B cell (primary cell): ENCODE results near the gene ATP6V0E2. TPM values are rescaled to one million over a fixed set of nuclear protein-coding genes. Genes with fewer than 3 reads are reported as not detected.
A peak's percentile ranks its signal among the peaks of the same experiment; 100 is the strongest.

Experiments
- ATAC-seq: fragments of 200-7000 bp; cut with Tn5 transposase; one replicate; pipeline ENCODE4 v1.10.0; 2021; ENCODE audit warnings: low read depth, mild to moderate bottlenecking, moderate number of reproducible peaks, moderate library complexity
- CTCF ChIA-PET: fragments of 350-600 bp; sonication (Branson Sonifier 250); formaldehyde crosslinking; loops from one replicate; lab custom pipeline; 2021; ENCODE audit warnings: antibody characterized with exemption, inconsistent platforms; lab: Charles Lee
- POLR2A ChIA-PET: fragments of 350-600 bp; sonication (Branson Sonifier 250); formaldehyde crosslinking; loops from one replicate; lab custom pipeline; 2021; ENCODE audit warnings: antibody characterized with exemption; lab: Charles Lee
- DNase-seq: peaks from one replicate; pipeline ENCODE4 v3.0.0; 2013
- H2AFZ ChIP-seq: 2 replicates; pipeline ENCODE4 v1.6.1; 2012; ENCODE audit warnings: mild to moderate bottlenecking, low read depth, low read length; ENCODE audit not compliant: insufficient read depth, poor library complexity, severe bottlenecking
- H3K27ac ChIP-seq, 2 donors: 1 replicate in 1 of 2; 2 replicates in 1 of 2; pipeline ENCODE4 v1.5.1; 2012 to 2013; ENCODE audit warnings: low read length in 2 of 2, mild to moderate bottlenecking in 2 of 2, moderate library complexity in 1 of 2
- H3K27me3 ChIP-seq, 4 experiments: fragments of 200-600 bp in 1 of 4; sonication (generic) in 1 of 4; replicated peaks in 1 of 4; 1 replicate in 2 of 4; 2 replicates in 2 of 4; pipeline versions ENCODE4 v1.6.1 to v1.7.0; 2013 to 2016; ENCODE audit warnings: low read length in 3 of 4, mild to moderate bottlenecking in 2 of 4, mixed read lengths in 1 of 4, moderate library complexity in 1 of 4; ENCODE audit not compliant: insufficient read depth in 4 of 4, control insufficient read depth in 3 of 4; ENCODE audit errors: control extremely low read depth in 1 of 4
- H3K36me3 ChIP-seq, 2 experiments: replicated peaks in 1 of 2; 1 replicate in 1 of 2; 2 replicates in 1 of 2; pipeline versions ENCODE4 v1.6.1 to v1.7.1; 2013; ENCODE audit warnings: low read length in 1 of 2; ENCODE audit not compliant: insufficient read depth in 2 of 2, control insufficient read depth in 1 of 2; ENCODE audit errors: control extremely low read depth in 1 of 2, extremely low read depth in 1 of 2
- H3K4me1 ChIP-seq, 2 donors: fragments of 200-600 bp in 1 of 2; sonication (generic) in 1 of 2; 1 replicate in 1 of 2; 2 replicates in 1 of 2; pipeline versions ENCODE4 v1.5.1 to v1.6.1; 2013 to 2017; ENCODE audit warnings: low read length in 2 of 2; ENCODE audit not compliant: control insufficient read depth in 2 of 2, insufficient read depth in 2 of 2
- H3K4me2 ChIP-seq: replicated peaks from 2 replicates; pipeline ENCODE3; 2012; ENCODE audit warnings: mild to moderate bottlenecking, low read depth, low read length; ENCODE audit not compliant: poor library complexity, severe bottlenecking
- H3K4me3 ChIP-seq, 5 experiments: fragments of 200-600 bp in 1 of 5; sonication (generic) in 1 of 5; 1 replicate in 3 of 5; 2 replicates in 2 of 5; pipeline versions ENCODE4 v1.5.1 to v1.7.0; 2011 to 2016; ENCODE audit warnings: low read length in 4 of 5, mild to moderate bottlenecking in 4 of 5, low read depth in 2 of 5, control low read depth in 1 of 5, moderate library complexity in 1 of 5; ENCODE audit not compliant: insufficient read depth in 1 of 5; ENCODE audit errors: control extremely low read depth in 1 of 5, extremely low read depth in 1 of 5
- H3K79me2 ChIP-seq: fragments of 200-600 bp; sonication (generic); one replicate; pipeline ENCODE4 v1.6.0; 2016; ENCODE audit warnings: low read length; ENCODE audit not compliant: control insufficient read depth, insufficient read depth
- H3K9ac ChIP-seq: fragments of 200-600 bp; sonication (generic); 2 replicates; pipeline ENCODE4 v1.6.1; 2017; ENCODE audit warnings: mild to moderate bottlenecking, low read length, moderate library complexity
- H3K9me3 ChIP-seq, 3 donors: one replicate each; pipeline versions ENCODE4 v1.6.1 to v1.7.1; 2013; ENCODE audit warnings: low read length in 2 of 3; ENCODE audit not compliant: control insufficient read depth in 2 of 3, insufficient read depth in 1 of 3; ENCODE audit errors: control extremely low read depth in 1 of 3
- H4K20me1 ChIP-seq: 2 replicates; pipeline ENCODE4 v1.6.0; 2012; ENCODE audit warnings: mild to moderate bottlenecking, low read length; ENCODE audit not compliant: insufficient read depth, control insufficient read depth, poor library complexity, severe bottlenecking
- H3K27ac Mint-ChIP-seq: one replicate; pipeline ENCODE4 v1.8.0; 2021; ENCODE audit warnings: mixed read lengths
- H3K27me3 Mint-ChIP-seq: one replicate; pipeline ENCODE4 v1.8.0; 2021; ENCODE audit warnings: mixed read lengths
- H3K4me1 Mint-ChIP-seq: one replicate; pipeline ENCODE4 v1.8.0; 2021; ENCODE audit warnings: mixed read lengths
- H3K4me3 Mint-ChIP-seq: one replicate; pipeline ENCODE4 v1.8.0; 2021; ENCODE audit warnings: mixed read lengths
- H3K9me3 Mint-ChIP-seq: one replicate; pipeline ENCODE4 v1.8.0; 2022; ENCODE audit warnings: mixed read lengths; ENCODE audit not compliant: insufficient read depth
- EZH2 ChIP-seq: IDR thresholded peaks from 2 replicates; pipeline ENCODE4 v1.6.1; 2012; ENCODE audit warnings: borderline replicate concordance, low read depth, mild to moderate bottlenecking, moderate library complexity, low read length; ENCODE audit not compliant: insufficient read depth, poor library complexity, severe bottlenecking
- WGBS: methylation state at CpG from one replicate; pipeline ENCODE4 v1.1.5; 2013; ENCODE audit warnings: missing lambda C conversion rate; ENCODE audit not compliant: insufficient coverage; 5-methylcytosine and 5-hydroxymethylcytosine counted together
- intact Hi-C: fragments of 100-400 bp; cut with micrococcal nuclease; formaldehyde crosslinking; loops from one replicate; pipeline ENCODE4 v1.10.0; 2022
- polyA plus RNA-seq: library from polyadenylated mRNA; depleted of rRNA; stranded (reverse); fragments of >200 nt; gene quantifications from 2 replicates; pipeline ENCODE4 v1.2.3, GENCODE V29; 2012
- total RNA-seq, 2 donors: library from RNA; stranded (reverse); fragments of 120-200 nt in 1 of 2; gene quantifications; 1 replicate in 1 of 2; 2 replicates in 1 of 2; pipeline versions ENCODE4 v1.2.3 to v1.2.4, GENCODE V29; 2013 to 2022
- TF ChIP-seq, protein P1 (sequence below): fragments of 200-600 bp; IDR thresholded peaks from one replicate; pipeline ENCODE4 v1.8.0; 2022; ENCODE audit warnings: antibody characterized with exemption, mild to moderate bottlenecking

ATP6V0E2 gene
- total and polyA plus RNA-seq, 2 donors (not counting 1 experiment from before 2014, with no cell fraction given): 13.5 to 49.6 TPM

DNA sequence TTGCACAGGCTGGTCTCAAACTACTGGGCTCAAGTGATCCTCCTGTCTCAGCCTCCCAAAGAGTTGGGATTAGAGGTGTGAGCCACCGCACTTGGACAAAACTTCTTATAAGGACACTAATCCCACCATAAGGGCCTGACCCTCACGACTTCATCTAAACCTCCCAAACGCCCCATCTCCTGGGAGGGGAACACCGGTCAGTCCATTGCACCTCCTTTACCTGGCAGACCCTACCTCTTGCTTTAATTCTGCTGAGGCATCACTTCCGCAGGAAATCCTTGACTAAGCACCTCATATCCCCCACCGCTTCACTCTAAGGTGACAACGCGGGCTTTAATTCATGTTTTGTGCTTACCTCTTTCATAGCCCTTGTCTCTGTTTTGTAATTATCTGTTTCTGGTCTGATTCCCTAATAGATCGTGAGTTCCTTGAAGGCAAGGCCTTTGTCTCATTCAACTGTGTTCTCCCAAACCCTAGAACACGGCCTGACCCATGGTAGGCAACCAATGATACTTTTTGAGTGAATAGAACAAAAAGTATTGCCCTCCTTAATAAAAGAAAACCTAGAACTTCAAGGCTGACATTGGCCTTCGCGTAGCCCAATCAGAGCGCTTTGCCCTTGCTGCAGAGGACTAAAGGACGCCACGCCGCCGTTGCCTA, 36.1 kb upstream of the ATP6V0E2 start:
- Mint-ChIP-seq H3K4me1 (peaks cover 19% of the 10 kb centered on the region), H3K9me3 (no peaks in the 10 kb centered on the region), H3K27ac (peak overlapping the region; percentile 93), H3K27me3 (peaks cover 26% of the 10 kb centered on the region), H3K4me3 (peak overlapping the region; percentile 96)
- CTCF ChIA-PET: interaction anchor here (0.9 to 1.5 kb wide), 5 partner anchors 9 to 213 kb away, joined by 3 to 5 read pairs (median 4); no protein-coding TSS in a partner anchor
- intact Hi-C loops: loop anchor here (1.0 to 5.0 kb wide), 7 partner anchors 36 to 1390 kb away; partner anchors contain the start of genes ABCF2, ATP6V0E2, FASTK and TMUB1
- Histone ChIP-seq H3K9ac (no peak overlapping the region), H3K4me2 (peak overlapping the region; percentile 90), H3K27ac (peak overlapping the region in 1 of 2 donors; percentile 51), H3K79me2 (peaks cover 17% of the 10 kb centered on the region), H4K20me1 (peaks cover 14% of the 10 kb centered on the region), H3K27me3 (no peaks in the 10 kb centered on the region), H3K4me3 (peak overlapping the region in 3 of 5 experiments; percentile 10 to 80 (median 69)), H3K36me3 (no peaks in the 10 kb centered on the region), H2AFZ (no peak overlapping the region), H3K9me3 (no peaks in the 10 kb centered on the region), H3K4me1 (peaks cover 13 to 15% of the 10 kb centered on the region in 2 donors)
- POLR2A ChIA-PET: interaction anchor here (1.4 kb wide), 1 partner anchor 66 kb away, joined by 5 read pairs; no protein-coding TSS in a partner anchor
- no peak for ATAC-seq
- no peak for DNase-seq
- 19% methylated on average over 9 of the region's 17 CpGs for WGBS
- TF ChIP-seq, protein P1, sequence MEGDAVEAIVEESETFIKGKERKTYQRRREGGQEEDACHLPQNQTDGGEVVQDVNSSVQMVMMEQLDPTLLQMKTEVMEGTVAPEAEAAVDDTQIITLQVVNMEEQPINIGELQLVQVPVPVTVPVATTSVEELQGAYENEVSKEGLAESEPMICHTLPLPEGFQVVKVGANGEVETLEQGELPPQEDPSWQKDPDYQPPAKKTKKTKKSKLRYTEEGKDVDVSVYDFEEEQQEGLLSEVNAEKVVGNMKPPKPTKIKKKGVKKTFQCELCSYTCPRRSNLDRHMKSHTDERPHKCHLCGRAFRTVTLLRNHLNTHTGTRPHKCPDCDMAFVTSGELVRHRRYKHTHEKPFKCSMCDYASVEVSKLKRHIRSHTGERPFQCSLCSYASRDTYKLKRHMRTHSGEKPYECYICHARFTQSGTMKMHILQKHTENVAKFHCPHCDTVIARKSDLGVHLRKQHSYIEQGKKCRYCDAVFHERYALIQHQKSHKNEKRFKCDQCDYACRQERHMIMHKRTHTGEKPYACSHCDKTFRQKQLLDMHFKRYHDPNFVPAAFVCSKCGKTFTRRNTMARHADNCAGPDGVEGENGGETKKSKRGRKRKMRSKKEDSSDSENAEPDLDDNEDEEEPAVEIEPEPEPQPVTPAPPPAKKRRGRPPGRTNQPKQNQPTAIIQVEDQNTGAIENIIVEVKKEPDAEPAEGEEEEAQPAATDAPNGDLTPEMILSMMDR: no peak
- no peak for TF ChIP-seq EZH2
